ENCODE measurements around the gene TLN1. TPM values are rescaled to one million over a fixed set of nuclear protein-coding genes. Genes with fewer than 3 reads are reported as not detected.

The TLN1 gene
- total RNA-seq, 1 donor = 287 TPM

DNA sequence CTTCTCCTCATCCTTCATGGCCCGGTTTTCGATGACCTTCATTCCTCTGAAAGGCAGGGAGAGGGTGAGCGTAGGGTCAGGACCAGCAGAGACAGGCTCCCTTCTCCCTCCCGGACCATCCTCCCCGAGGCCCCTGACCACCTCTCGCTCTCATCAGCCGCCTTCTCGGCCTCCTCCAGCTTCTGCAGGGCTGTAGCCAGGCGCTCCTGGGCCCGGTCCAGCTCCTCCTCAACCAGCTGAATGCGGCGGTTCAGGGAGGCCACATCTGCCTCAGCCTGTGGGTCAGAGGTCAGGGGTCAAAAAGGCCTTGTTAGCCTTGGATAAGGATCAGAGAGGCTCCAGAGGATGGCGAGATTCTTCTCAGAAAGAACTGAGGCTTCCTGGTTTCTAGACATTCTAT lies 46.5 kb downstream of the TLN1 start:
- TF ChIP-seq, protein P1, sequence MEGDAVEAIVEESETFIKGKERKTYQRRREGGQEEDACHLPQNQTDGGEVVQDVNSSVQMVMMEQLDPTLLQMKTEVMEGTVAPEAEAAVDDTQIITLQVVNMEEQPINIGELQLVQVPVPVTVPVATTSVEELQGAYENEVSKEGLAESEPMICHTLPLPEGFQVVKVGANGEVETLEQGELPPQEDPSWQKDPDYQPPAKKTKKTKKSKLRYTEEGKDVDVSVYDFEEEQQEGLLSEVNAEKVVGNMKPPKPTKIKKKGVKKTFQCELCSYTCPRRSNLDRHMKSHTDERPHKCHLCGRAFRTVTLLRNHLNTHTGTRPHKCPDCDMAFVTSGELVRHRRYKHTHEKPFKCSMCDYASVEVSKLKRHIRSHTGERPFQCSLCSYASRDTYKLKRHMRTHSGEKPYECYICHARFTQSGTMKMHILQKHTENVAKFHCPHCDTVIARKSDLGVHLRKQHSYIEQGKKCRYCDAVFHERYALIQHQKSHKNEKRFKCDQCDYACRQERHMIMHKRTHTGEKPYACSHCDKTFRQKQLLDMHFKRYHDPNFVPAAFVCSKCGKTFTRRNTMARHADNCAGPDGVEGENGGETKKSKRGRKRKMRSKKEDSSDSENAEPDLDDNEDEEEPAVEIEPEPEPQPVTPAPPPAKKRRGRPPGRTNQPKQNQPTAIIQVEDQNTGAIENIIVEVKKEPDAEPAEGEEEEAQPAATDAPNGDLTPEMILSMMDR (IDR thresholded peaks at IDR 0.05; ENCODE audit: insufficient read depth, low read length) = no peak
- no peak overlapping the region for H3K4me3 ChIP-seq (ENCODE audit: low read depth, low read length)

DNA sequence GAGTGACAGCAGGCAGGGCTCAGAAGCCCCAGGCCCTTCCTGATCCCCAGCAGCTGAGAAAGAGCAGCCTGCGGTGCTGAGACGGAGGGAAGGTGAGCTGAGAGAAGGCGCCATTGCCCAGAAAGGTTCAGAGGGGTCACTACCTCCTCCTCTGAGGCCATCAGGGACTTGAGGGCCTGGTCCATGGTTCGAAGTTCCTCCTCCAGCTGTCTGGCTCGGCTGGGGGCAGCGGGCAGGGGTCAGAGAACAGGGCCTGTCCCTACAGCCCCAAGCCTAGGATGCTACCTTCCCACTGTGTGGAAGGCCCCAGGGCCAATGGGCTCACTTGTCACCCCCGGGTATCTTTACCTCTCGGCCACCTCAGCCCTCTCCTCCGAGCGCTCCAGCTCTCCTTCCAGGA lies 47.1 kb downstream of the TLN1 start:
- no peak for DNase-seq (ENCODE audit: low read depth)
- TF ChIP-seq, protein P1 (IDR thresholded peaks at IDR 0.05; ENCODE audit: insufficient read depth, low read length) = no peak
- H3K4me3 ChIP-seq (ENCODE audit: low read depth, low read length) = no peak overlapping the region

More for the DNA sequence above, 46.5 kb downstream of the TLN1 start:
- DNase-seq (ENCODE audit: low read depth) = no peak

DNA sequence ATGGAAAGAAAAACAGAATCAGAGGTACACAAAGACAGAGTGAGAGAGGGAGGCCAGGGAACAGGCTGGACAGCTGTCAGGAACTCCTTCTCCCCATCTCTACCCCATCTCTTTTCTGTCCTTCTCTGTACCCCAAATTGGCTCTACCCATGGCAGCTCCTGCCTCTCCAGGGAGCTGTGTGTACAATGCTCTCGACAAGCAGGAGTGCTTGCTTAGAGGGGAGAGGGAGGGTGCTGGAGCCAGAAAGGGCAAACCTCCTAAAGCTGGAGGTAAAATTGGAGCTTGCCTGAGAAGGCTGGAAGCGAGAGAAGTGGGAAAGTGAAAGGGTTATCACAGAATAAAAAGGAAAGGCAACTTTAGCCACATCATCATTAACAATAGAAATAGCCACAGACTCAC lies 48.7 kb downstream of the TLN1 start:
- H3K4me3 ChIP-seq (ENCODE audit: low read depth, low read length) = no peak overlapping the region
- TF ChIP-seq, protein P1 (IDR thresholded peaks at IDR 0.05; ENCODE audit: insufficient read depth, low read length) = no peak
- DNase-seq (ENCODE audit: low read depth) = no peak

DNA sequence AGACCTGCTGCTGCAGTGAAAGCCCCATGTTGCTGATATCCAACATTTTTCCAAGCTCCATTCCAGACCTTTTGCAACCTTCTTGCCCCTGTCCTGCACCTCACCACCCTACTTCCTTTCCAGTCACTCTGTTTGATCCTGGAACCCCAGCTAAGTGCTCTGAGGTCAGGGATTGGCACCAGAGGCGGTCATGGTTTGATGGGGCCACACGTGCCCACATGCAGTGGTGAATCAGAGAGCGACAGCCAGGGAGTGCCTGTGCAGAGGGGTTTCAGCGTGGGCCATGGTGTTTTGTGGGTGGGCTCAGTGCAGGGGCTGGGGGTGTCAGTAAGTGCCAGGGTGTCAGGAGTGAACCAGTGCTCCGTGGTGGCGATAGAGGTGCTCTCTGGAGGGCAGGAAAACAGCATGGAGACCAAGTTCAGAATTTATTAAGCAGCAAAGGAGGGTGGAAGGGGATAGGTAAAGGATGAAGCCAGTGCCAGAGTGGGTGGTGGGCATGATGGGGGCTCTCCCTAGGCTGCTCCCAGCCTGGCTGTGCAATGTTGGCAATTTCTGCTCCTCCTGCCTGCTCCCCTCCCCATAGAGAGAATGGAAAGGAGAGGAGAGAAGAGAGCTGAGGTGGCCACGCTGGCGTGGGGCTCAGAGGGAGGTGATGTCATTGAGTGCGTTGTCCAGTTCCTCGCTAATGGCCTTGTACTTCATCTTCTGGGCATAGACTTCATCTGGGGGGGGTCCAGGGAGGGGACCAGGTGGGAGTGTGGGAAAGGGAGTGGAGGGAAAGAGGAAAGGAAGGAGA lies 49.3 kb downstream of the TLN1 start:
- no peak overlapping the region for H3K4me3 ChIP-seq (ENCODE audit: low read depth, low read length)
- DNase-seq (ENCODE audit: low read depth) = no peak
- TF ChIP-seq, protein P1 (IDR thresholded peaks at IDR 0.05; ENCODE audit: insufficient read depth, low read length) = no peak

DNA sequence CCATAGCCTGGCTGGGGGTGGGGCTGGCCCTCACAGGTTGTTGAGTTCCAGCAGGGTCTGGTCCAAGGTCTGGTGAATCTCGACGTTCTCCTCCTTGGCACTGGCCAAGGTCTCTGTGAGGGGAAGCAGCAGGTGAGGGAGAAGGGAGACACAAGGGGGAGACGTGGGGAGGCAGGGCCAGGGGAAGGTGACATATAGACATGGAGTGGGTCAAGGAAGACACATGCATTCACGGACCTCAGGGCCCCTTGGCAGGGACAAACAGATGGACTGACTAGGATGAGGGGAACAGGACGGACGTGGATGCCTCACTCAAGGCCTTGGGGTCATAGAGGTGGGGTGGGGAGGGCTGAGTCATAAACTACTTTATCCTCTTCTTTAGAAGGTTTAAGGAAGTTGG lies 49.9 kb downstream of the TLN1 start:
- TF ChIP-seq, protein P1 (IDR thresholded peaks at IDR 0.05; ENCODE audit: insufficient read depth, low read length) = no peak
- no peak overlapping the region for H3K4me3 ChIP-seq (ENCODE audit: low read depth, low read length)
- no peak for DNase-seq (ENCODE audit: low read depth)

DNA sequence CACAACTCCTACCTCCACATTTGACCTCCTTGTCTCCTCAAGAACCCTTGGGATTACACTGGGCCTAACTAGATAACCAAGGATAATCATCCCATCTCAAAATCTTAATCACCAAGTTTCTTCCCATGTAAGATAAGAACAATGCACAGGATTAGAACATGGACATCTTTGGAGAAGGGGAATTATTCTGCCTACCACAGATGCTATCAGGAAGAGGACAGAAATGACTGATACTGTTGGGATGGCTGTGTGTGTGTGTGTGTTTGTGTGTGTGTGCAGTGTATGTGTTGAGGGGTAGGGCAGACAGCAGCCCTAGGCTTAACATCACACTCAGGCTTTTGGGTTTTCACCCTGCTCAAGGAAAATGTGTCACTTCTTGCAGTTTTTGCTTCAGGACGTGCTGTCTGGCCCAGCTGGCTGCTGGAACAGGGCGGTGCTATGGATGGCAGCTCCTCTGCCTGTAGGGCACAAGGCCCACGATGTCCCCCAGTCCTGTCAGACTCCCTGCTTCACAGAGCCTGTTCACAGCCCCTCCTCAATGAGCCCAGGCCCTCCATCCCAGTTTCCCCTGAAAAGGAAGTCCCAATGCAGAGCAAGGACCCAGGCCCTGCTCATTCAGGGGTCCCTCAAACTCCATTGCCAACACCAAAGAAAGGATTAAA lies 50.5 kb downstream of the TLN1 start:
- DNase-seq (ENCODE audit: low read depth) = peak; percentile 17
- TF ChIP-seq, protein P1 (IDR thresholded peaks at IDR 0.05; ENCODE audit: insufficient read depth, low read length) = no peak
- H3K4me3 ChIP-seq (ENCODE audit: low read depth, low read length) = no peak overlapping the region

All from fibroblast of the aortic adventitia (primary cell).